AG04450 (cell line): ENCODE data around the gene SUN1. TPM values are rescaled to one million over a fixed set of nuclear protein-coding genes. Genes with fewer than 3 reads are reported as not detected.
A peak's percentile ranks its signal among the peaks of the same experiment; 100 is the strongest.
"Not testable (repeated sequence)": the region's sequence is repeated elsewhere in the genome, so short reads cannot be mapped to it uniquely, and the experiment has no call there.

Source experiments
- CTCF ChIA-PET: fragments of 300-600, 350-600 bp; formaldehyde crosslinking; extraction: SDS; loops from one replicate; lab custom pipeline; 2022; ENCODE audit warnings: antibody characterized with exemption, inconsistent platforms; lab: Charles Lee
- POLR2A ChIA-PET: fragments of 350-600 bp; formaldehyde crosslinking; extraction: SDS; loops from one replicate; lab custom pipeline; 2021; ENCODE audit warnings: antibody characterized with exemption, inconsistent platforms; lab: Yijun Ruan, JAX
- DNase-seq: peaks from one replicate; pipeline ENCODE4 v3.0.0-alpha.2; 2011; ENCODE audit warnings: low read depth, low spot score
- H3K27ac ChIP-seq: one replicate; pipeline ENCODE4 v1.5.1; 2012; ENCODE audit warnings: low read depth, low read length, control low read depth
- H3K27me3 ChIP-seq: one replicate; pipeline ENCODE4 v1.6.0; 2012; ENCODE audit warnings: low read length; ENCODE audit not compliant: control insufficient read depth, insufficient read depth
- H3K4me3 ChIP-seq: 2 replicates; pipeline ENCODE4 v1.5.1; 2011; ENCODE audit warnings: mild to moderate bottlenecking, low read depth, low read length, control low read depth
- H3K9me3 ChIP-seq: 2 replicates; pipeline ENCODE4 v1.5.1; 2012; ENCODE audit warnings: low read length; ENCODE audit not compliant: control insufficient read depth, insufficient read depth
- polyA plus RNA-seq: library from polyadenylated mRNA; depleted of rRNA; stranded (reverse); fragments of >200 nt; gene quantifications from 2 replicates; pipeline ENCODE4 v1.2.3, GENCODE V29; 2011
- TF ChIP-seq, protein P1 (sequence below): IDR thresholded peaks from 2 replicates; pipeline ENCODE4 v1.5.1; 2011; ENCODE audit warnings: low read depth, low read length, control low read depth, inconsistent platforms

SUN1 gene
- polyA plus RNA-seq, 1 experiment: 140 TPM

DNA sequence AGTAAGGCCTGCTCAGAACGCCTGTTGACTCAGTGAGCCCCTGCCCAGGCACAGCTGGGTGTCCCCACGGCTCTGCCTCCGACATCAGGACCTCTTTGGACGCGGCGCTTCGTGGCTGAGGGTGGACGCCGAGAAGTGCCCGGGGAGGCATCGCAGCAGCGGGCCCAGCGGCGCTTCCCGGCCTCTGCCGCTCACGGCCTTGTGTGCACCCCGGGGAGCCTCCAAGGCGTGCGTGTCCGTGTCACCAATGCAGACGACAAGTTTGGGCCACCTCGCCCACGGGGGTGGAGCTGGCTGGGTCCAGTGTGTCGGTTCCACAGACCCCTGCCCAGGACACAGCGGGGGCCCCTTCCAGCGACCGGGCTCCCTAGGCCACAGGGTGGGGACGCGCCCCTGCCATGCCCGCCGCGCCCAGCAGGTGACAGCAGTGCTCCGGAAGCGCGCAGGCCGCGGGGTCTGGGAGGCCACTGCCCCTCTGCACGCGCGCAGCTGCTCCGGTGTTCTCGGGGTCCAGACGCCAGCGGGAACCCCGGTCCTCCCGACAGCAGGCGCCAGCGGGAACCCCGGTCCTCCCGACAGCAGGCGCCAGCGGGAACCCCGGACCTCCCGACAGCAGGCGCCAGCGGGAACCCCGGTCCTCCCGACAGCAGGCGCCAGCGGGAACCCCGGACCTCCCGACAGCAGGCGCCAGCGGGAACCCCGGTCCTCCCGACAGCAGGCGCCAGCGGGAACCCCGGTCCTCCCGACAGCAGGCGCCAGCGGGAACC, 76.5 kb downstream of the SUN1 start:
- H3K27me3 ChIP-seq, H3K27ac ChIP-seq, H3K9me3 ChIP-seq, DNase-seq: not testable (repeated sequence)
- ChIA-PET CTCF (interaction anchor here (0.7 to 1.4 kb wide), 2 partner anchors 65 to 730 kb away, joined by 5 to 6 read pairs; no protein-coding TSS in a partner anchor), POLR2A (interaction anchor here (0.7 to 1.3 kb wide), 2 partner anchors 15 to 49 kb away, joined by 4 read pairs; no protein-coding TSS in a partner anchor)
- TF ChIP-seq, protein P1, sequence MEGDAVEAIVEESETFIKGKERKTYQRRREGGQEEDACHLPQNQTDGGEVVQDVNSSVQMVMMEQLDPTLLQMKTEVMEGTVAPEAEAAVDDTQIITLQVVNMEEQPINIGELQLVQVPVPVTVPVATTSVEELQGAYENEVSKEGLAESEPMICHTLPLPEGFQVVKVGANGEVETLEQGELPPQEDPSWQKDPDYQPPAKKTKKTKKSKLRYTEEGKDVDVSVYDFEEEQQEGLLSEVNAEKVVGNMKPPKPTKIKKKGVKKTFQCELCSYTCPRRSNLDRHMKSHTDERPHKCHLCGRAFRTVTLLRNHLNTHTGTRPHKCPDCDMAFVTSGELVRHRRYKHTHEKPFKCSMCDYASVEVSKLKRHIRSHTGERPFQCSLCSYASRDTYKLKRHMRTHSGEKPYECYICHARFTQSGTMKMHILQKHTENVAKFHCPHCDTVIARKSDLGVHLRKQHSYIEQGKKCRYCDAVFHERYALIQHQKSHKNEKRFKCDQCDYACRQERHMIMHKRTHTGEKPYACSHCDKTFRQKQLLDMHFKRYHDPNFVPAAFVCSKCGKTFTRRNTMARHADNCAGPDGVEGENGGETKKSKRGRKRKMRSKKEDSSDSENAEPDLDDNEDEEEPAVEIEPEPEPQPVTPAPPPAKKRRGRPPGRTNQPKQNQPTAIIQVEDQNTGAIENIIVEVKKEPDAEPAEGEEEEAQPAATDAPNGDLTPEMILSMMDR: peak; percentile 77
- peak overlapping the region; percentile 31; the same call in 1 of the 2 replicates for H3K4me3 ChIP-seq

DNA sequence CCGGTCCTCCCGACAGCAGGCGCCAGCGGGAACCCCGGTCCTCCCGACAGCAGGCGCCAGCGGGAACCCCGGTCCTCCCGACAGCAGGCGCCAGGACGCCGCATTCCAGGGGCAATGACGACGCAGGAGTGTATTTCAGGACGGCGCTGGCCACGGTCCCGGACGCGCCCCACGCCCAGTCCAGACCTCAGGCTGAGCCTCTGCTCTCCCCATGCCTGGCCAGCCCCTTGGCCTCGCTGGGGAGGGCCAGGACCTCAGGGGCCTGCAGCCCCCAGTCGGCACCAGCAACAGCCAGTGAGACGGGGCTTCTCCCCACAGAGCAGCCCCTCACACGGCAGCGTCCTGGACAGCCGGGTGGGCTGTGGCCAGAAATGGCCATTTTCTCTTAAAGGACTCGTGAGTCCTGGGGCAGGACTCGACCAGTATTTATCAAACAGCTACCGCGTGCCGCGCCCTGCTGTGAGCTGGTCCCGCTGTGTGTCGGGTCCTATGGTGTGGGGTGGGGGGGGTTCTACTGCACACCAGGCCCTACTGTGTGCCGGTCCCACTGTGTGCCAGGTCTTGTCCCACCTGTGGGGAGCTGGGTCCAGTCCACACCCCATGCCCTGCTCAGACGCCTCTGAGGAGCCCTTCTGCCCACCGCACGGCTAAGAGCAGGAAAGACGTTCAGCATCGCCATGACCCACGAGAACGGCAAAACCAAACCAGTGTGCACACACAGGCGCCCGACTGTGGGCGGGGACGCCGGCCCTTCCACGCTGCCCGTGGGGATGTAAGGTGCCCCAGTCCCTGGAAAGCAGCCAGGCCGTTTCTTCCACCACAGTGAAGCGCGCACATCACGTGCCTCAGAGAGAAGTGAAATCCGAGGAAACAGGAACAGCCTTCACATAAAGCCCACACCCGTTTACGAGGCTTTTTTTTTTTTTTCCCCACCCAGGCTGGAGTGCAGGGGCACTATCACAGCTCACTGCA, 77.4 kb downstream of the SUN1 start:
- POLR2A ChIA-PET: interaction anchor here (0.7 to 1.3 kb wide), 2 partner anchors 14 to 48 kb away, joined by 4 read pairs; no protein-coding TSS in a partner anchor
- Histone ChIP-seq H3K27me3 (peaks cover 4% of the 10 kb centered on the region), H3K27ac (no peak overlapping the region), H3K4me3 (peak overlapping the region; percentile 32; the same call in 1 of the 2 replicates), H3K9me3 (peaks cover 4% of the 10 kb centered on the region; the same call in 1 of the 2 replicates)
- CTCF ChIA-PET: interaction anchor here (0.6 to 1.4 kb wide), 5 partner anchors 64 to 731 kb away, joined by 3 to 6 read pairs (median 5); partner anchors contain the start of gene GPR146
- TF ChIP-seq, protein P1: no peak
- DNase-seq: no peak

DNA sequence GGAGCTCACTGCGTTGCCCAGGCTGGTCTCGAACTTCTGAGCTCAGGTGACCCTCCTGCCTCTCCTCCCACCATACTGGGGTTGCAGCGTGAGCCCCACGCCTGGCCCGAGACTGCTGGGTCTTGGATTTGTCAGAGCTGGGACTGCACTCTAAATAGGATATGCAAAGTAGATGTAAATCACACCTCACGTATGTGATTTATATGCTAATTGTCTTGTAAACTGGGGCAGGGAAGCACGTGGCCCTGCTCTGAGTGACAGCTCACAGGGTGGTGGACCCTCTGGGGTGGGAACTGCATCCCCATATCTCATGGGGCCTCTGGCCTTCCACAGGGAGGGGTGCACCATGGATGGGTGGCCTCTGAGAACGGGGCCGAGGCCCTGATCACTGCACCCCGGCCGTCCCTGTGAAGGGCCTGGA, 78.2 kb downstream of the SUN1 start:
- Histone ChIP-seq H3K9me3 (peaks cover 4% of the 10 kb centered on the region; the same call in 1 of the 2 replicates), H3K4me3 (no peak overlapping the region), H3K27ac (no peak overlapping the region), H3K27me3 (peaks cover 4% of the 10 kb centered on the region)
- ChIA-PET POLR2A (no interaction called here), CTCF (interaction anchor here (0.6 to 0.7 kb wide), 3 partner anchors 15 to 266 kb away, joined by 3 to 4 read pairs (median 4); partner anchors contain the start of gene GPR146)
- no peak for DNase-seq
- TF ChIP-seq, protein P1: no peak

DNA sequence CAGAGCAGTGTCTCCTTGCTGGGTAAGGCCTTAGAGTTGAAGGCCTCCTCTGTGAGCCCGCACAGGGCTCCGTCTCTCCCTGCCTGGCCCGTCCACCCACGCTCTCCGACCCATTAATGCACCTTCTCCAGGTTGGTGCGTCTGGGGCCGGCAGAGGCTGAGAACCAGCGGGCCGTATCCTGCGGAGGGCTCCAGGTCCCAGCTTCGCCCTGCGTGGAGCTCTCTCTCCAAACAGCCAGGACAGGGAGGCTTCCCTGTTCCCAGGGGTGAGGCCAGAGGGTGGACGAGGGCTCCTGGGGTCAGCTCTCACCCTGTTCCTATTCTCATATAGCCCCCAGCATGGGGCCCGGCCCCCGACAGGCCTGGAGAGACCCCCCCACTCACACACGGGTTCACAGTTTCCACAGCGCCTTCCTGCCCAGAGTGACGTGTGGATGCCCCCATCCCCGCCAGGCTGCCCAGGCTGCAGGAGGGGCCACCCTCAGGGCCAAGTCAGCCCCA, 78.7 kb downstream of the SUN1 start:
- ChIA-PET POLR2A (no interaction called here), CTCF (interaction anchor here (0.6 kb wide), 1 partner anchor 15 kb away, joined by 4 read pairs; no protein-coding TSS in a partner anchor)
- TF ChIP-seq, protein P1: no peak
- H3K9me3 ChIP-seq: peaks cover 4% of the 10 kb centered on the region; the same call in 1 of the 2 replicates
- H3K27ac ChIP-seq: no peak overlapping the region
- peaks cover 4% of the 10 kb centered on the region for H3K27me3 ChIP-seq
- no peak for DNase-seq
- H3K4me3 ChIP-seq: no peak overlapping the region
